T-helper 9 cell (primary cell): ENCODE measurements around the gene APCDD1.

Experiments
- DNase-seq: peaks from one replicate; pipeline ENCODE4 v3.0.0-alpha.2; 2020

The APCDD1 gene

GRCh38 chr18:10432781-10433180 lies 21.7 kb upstream of the APCDD1 start:
- no peak for DNase-seq

- DNase-seq: no peak
Observed at GRCh38 chr18:10436160-10436559, 18.3 kb upstream of the APCDD1 start.

- DNase-seq: no peak
Observed at GRCh38 chr18:10437837-10438236, 16.6 kb upstream of the APCDD1 start.

GRCh38 chr18:10439898-10440297 lies 14.5 kb upstream of the APCDD1 start:
- no peak for DNase-seq

- DNase-seq: no peak
Observed at GRCh38 chr18:10440884-10441283, 13.6 kb upstream of the APCDD1 start.

- DNase-seq: no peak
Observed at GRCh38 chr18:10441472-10441871, 13.0 kb upstream of the APCDD1 start.

GRCh38 chr18:10442551-10442971 lies 11.9 kb upstream of the APCDD1 start:
- no peak for DNase-seq

GRCh38 chr18:10443001-10443400 lies 11.4 kb upstream of the APCDD1 start:
- no peak for DNase-seq

GRCh38 chr18:10444314-10445006 lies 10.0 kb upstream of the APCDD1 start:
- DNase-seq: no peak

- DNase-seq: no peak
Observed at GRCh38 chr18:10449396-10449795, 5.0 kb upstream of the APCDD1 start.

GRCh38 chr18:10450986-10451385 lies 3.4 kb upstream of the APCDD1 start:
- no peak for DNase-seq

GRCh38 chr18:10453261-10453805 lies 1.1 kb upstream of the APCDD1 start:
- DNase-seq: no peak

GRCh38 chr18:10454681-10455557 lies 484 bp downstream of the APCDD1 start:
- DNase-seq: no peak

- DNase-seq: no peak
Observed at GRCh38 chr18:10455726-10456453, 1.5 kb downstream of the APCDD1 start.

GRCh38 chr18:10456718-10457117 lies 2.3 kb downstream of the APCDD1 start:
- no peak for DNase-seq

- no peak for DNase-seq
Observed at GRCh38 chr18:10457128-10457527, 2.7 kb downstream of the APCDD1 start.

GRCh38 chr18:10457767-10458166 lies 3.3 kb downstream of the APCDD1 start:
- no peak for DNase-seq

GRCh38 chr18:10458691-10459090 lies 4.3 kb downstream of the APCDD1 start:
- DNase-seq: no peak

- DNase-seq: no peak
Observed at GRCh38 chr18:10459587-10459986, 5.2 kb downstream of the APCDD1 start.

GRCh38 chr18:10460414-10461018 lies 6.1 kb downstream of the APCDD1 start:
- no peak for DNase-seq

GRCh38 chr18:10461989-10462388 lies 7.6 kb downstream of the APCDD1 start:
- DNase-seq: no peak

- DNase-seq: no peak
Observed at GRCh38 chr18:10462597-10462996, 8.2 kb downstream of the APCDD1 start.

- DNase-seq: no peak
Observed at GRCh38 chr18:10463096-10463495, 8.7 kb downstream of the APCDD1 start.
